GM12872 (cell line): ENCODE data around the gene PPP1R3A.

Experiments used
- CTCF ChIP-seq: IDR thresholded peaks from 3 replicates; pipeline ENCODE4 v1.5.1; 2011; ENCODE audit warnings: low read depth, mild to moderate bottlenecking, low read length, moderate library complexity; ENCODE audit not compliant: insufficient read depth

Gene PPP1R3A, protein sequence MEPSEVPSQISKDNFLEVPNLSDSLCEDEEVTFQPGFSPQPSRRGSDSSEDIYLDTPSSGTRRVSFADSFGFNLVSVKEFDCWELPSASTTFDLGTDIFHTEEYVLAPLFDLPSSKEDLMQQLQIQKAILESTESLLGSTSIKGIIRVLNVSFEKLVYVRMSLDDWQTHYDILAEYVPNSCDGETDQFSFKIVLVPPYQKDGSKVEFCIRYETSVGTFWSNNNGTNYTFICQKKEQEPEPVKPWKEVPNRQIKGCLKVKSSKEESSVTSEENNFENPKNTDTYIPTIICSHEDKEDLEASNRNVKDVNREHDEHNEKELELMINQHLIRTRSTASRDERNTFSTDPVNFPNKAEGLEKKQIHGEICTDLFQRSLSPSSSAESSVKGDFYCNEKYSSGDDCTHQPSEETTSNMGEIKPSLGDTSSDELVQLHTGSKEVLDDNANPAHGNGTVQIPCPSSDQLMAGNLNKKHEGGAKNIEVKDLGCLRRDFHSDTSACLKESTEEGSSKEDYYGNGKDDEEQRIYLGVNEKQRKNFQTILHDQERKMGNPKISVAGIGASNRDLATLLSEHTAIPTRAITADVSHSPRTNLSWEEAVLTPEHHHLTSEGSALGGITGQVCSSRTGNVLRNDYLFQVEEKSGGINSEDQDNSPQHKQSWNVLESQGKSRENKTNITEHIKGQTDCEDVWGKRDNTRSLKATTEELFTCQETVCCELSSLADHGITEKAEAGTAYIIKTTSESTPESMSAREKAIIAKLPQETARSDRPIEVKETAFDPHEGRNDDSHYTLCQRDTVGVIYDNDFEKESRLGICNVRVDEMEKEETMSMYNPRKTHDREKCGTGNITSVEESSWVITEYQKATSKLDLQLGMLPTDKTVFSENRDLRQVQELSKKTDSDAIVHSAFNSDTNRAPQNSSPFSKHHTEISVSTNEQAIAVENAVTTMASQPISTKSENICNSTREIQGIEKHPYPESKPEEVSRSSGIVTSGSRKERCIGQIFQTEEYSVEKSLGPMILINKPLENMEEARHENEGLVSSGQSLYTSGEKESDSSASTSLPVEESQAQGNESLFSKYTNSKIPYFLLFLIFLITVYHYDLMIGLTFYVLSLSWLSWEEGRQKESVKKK

GRCh38 chr7:113918946-113919345 lies at the start of gene PPP1R3A:
PPP1R3A (minus strand) TSS chr7:113919009; CDS start chr7:113918996, 13 bp downstream.
- TF ChIP-seq CTCF, result no peak

GRCh38 chr7:113963356-113963755 lies 44.5 kb upstream of the PPP1R3A start:
- TF ChIP-seq CTCF, result no peak

GRCh38 chr7:113959910-113960309 lies 41.1 kb upstream of the PPP1R3A start:
- TF ChIP-seq CTCF, result no peak

GRCh38 chr7:113955157-113955556 lies 36.3 kb upstream of the PPP1R3A start:
- no peak for TF ChIP-seq CTCF

- no peak for TF ChIP-seq CTCF
These were observed 34.7 kb upstream of the PPP1R3A start for GRCh38 chr7:113953553-113953952.

DNA sequence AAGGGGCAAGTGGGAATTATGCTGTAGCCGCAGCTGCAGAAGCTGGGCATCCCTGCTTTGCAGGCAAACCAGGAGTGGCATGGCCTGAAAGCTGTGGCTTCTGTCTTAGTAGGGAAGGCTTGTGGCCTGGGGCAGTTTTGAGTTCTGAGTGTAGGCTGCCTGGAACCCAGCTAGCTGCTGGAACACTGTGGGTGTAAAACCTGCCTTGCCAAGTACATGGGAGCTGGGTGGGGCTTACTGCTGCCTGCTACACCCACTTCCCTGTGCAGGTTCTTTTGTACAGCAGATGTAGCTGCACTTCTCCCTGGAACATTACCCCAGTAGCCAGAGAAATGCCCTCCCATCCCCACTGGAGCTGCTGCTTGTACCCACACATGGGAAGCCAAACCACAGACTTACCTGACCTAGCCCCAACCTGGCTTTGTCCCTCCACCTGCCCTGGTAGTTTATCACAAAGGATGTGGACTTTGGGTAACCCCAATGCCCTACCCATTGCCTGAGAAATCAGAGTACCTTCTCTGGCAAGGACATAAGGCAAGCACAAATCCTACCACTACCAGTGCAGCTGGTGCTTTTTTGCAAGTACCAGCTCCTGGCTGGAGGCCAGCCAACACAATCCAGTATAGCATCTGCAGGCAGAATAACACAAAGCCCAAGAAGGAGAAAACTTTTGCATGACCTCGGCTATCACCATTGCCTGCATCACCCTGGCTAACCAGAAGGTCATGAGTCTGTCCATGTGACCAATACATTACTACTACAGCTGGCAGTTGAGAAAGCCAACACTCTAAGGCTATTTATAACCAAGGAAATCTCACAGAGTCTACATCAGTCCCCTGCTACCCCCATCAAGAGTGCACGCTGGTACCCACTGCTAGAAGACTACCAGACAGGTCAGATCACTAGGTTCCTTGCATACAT lies 26.5 kb upstream of the PPP1R3A start:
- TF ChIP-seq CTCF, result no peak
